Measurements from ENCODE around the gene RNH1. TPM values are rescaled to one million over a fixed set of nuclear protein-coding genes. Genes with fewer than 3 reads are reported as not detected.
A peak's percentile ranks its signal among the peaks of the same experiment; 100 is the strongest.

The RNH1 gene
- total RNA-seq, 1 experiment from 2014 or later, result 60.0 TPM

DNA sequence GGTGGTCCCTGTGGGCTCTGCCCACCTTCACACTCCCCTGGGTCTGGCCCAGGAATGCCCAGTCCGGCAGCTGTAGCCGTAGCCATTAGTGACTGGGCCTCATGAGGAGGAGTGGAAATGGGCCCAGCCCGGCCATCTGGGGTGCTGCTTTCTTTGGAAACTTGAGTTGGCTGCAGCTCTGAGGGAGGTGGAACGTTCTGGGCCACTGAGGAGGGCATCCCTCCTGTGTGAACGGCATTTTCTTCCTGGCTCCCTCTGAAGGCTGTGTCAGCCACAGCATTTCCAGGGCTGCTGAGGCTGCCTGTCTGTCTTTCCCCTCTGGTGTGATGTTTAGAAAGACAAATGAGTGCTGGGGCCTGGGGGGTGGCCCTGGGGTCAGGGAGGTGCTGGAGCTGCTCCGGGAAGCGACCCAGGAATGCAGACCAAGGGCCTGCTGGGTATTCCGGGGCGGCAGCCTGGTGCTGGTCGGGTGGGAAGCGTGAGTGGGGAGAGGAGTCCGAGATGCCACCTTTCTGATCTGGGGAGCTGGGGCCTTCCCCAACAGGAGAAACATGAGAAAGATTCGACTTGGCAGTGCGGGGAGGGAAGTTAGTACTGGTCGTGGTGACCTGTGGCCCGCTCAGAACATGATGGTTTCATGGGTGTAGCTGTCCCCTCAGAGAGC, 29.9 kb downstream of the RNH1 start:
- WGBS (ENCODE audit: extremely low coverage, insufficient read length, low lambda C conversion rate), result no CpG with 5 or more reads among the region's 16 CpGs
- Histone ChIP-seq H2BK20ac (ENCODE audit: low read depth, low read length, poor library complexity, severe bottlenecking) (no peak overlapping the region), H3K79me1 (ENCODE audit: insufficient read depth, low read depth, low read length, poor library complexity, severe bottlenecking) (no peaks in the 10 kb centered on the region), H3K23ac (ENCODE audit: insufficient read length, low read depth, low read length) (no peak overlapping the region), H3K79me2 (ENCODE audit: insufficient read depth, low read length) (no peaks in the 10 kb centered on the region; the same call in 1 of the 2 replicates), H3T11ph (ENCODE audit: low read length) (no peak overlapping the region), H4K20me1 (ENCODE audit: control insufficient read depth, insufficient read depth, insufficient read length) (no peaks in the 10 kb centered on the region), H2BK120ac (ENCODE audit: low read depth, low read length, poor library complexity, severe bottlenecking) (no peak overlapping the region), H2AFZ (ENCODE audit: low read length) (no peak overlapping the region), H2BK15ac (ENCODE audit: low read depth, low read length) (no peak overlapping the region), H3K23me2 (ENCODE audit: insufficient read length, low read depth, low read length, poor library complexity, severe bottlenecking) (no peaks in the 10 kb centered on the region), H3K27ac (ENCODE audit: insufficient read length, low read depth, low read length) (no peak overlapping the region), H2AK5ac (ENCODE audit: insufficient read length, low read length) (no peak overlapping the region), H3K4me2 (ENCODE audit: insufficient read depth, insufficient read length, low read length) (no peak overlapping the region), H3K27me3 (ENCODE audit: insufficient read depth, low read length) (no peaks in the 10 kb centered on the region), H4K8ac (replicated peaks; ENCODE audit: insufficient read length, low read depth, low read length) (no peak overlapping the region), H4K5ac (ENCODE audit: insufficient read length, low read depth, low read length) (no peak overlapping the region), H3K9ac (ENCODE audit: extremely low read depth, insufficient read length, low read length) (no peak overlapping the region), H3K18ac (ENCODE audit: insufficient read length, low read depth, low read length) (no peak overlapping the region), H2BK12ac (ENCODE audit: insufficient read length, low read depth, low read length) (no peak overlapping the region), H3K9me3 (ENCODE audit: control insufficient read depth, low read depth, low read length) (no peaks in the 10 kb centered on the region), H3K4me1 (ENCODE audit: insufficient read depth, low read length) (no peaks in the 10 kb centered on the region), H4K91ac (ENCODE audit: insufficient read length, low read depth, low read length) (no peak overlapping the region), H2BK5ac (ENCODE audit: insufficient read length, low read length) (no peak overlapping the region), H3K4ac (ENCODE audit: low read depth, low read length) (no peak overlapping the region), H3K56ac (ENCODE audit: insufficient read length, low read depth, low read length) (no peak overlapping the region), H3K14ac (ENCODE audit: insufficient read depth, low read length) (no peak overlapping the region; the same call in 1 of the 2 replicates)
- H3K4me3 Mint-ChIP-seq, result no peak overlapping the region
- H3K4me1 Mint-ChIP-seq, result peaks cover 5 to 14% of the 10 kb centered on the region in 2 experiments; a peak in 3 of 4 replicates
- H3K27me3 Mint-ChIP-seq (ENCODE audit: low read depth), result no peaks in the 10 kb centered on the region
- H3K9me3 Mint-ChIP-seq, result peaks cover 0 to 2% of the 10 kb centered on the region in 2 experiments; a peak in 3 of 5 replicates
- H3K27ac Mint-ChIP-seq, result peak overlapping the region in 2 of 3 experiments; percentile 55 to 74; a peak in 4 of 7 replicates
- peaks cover 5 to 9% (median 7%) of the 10 kb centered on the region in 3 experiments; a peak in 4 of 7 replicates for H3K36me3 Mint-ChIP-seq (ENCODE audit: insufficient read depth in 1 of 3, low read depth in 3 of 3)
- no peak for DNase-seq
- TF ChIP-seq, protein P1, sequence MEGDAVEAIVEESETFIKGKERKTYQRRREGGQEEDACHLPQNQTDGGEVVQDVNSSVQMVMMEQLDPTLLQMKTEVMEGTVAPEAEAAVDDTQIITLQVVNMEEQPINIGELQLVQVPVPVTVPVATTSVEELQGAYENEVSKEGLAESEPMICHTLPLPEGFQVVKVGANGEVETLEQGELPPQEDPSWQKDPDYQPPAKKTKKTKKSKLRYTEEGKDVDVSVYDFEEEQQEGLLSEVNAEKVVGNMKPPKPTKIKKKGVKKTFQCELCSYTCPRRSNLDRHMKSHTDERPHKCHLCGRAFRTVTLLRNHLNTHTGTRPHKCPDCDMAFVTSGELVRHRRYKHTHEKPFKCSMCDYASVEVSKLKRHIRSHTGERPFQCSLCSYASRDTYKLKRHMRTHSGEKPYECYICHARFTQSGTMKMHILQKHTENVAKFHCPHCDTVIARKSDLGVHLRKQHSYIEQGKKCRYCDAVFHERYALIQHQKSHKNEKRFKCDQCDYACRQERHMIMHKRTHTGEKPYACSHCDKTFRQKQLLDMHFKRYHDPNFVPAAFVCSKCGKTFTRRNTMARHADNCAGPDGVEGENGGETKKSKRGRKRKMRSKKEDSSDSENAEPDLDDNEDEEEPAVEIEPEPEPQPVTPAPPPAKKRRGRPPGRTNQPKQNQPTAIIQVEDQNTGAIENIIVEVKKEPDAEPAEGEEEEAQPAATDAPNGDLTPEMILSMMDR (conservative IDR thresholded peaks at IDR 0.05), result no peak
